ENCODE results near the gene CELSR1. TPM values are rescaled to one million over a fixed set of nuclear protein-coding genes. Genes with fewer than 3 reads are reported as not detected.

CELSR1 gene
- total RNA-seq, 1 donor = 1.3 TPM

- no peak for DNase-seq (ENCODE audit: low read depth in 2 of 3, low spot score in 2 of 3)
These were observed 86.4 kb downstream of the CELSR1 start for GRCh38 chr22:46450931-46451561.

DNA sequence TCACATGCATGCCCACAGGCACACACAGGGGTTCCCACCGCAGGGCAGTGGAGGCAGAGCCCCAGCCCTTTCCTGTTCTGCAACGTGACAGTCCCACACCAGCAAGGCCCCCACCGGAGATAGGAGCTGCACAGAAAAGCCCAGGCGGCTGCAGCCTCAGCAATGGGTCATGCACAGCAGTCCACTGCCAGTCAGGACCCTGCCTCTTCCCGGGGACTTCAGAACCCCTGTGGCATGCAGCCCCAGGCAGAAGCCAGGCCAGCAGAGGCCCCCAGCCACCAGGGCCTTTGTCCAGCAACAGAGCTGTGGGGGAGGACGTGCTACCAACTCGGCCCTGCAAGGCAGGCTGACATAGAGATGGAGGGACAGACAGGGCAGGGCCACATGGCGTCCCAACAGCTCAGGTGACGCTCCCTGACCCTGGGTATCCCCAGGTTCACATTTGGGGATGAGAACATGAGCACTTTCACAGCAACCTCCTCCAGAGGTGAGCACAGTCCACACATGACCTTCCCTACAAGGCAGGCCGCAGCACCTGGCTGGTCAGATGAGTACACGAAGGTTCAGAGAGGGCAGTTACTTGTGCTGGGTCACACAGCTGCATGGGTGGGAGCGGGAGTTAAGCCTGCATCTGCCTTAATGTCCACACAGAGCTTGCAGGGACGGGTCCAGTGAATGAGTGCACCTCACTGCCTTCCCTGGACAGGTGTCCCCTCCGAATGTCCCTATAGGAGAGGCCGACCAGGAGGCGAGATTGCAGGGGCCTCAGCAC, 87.3 kb downstream of the CELSR1 start:
- no peak for DNase-seq (ENCODE audit: low read depth in 2 of 3, low spot score in 2 of 3)

- no peak for DNase-seq (ENCODE audit: low read depth in 2 of 3, low spot score in 2 of 3)
These were observed 88.2 kb downstream of the CELSR1 start for GRCh38 chr22:46449116-46449691.

GRCh38 chr22:46448333-46448732, 89.1 kb downstream of the CELSR1 start:
- no peak for DNase-seq (ENCODE audit: low read depth in 2 of 3, low spot score in 2 of 3)

- no peak for DNase-seq (ENCODE audit: low read depth in 2 of 3, low spot score in 2 of 3)
These were observed 89.5 kb downstream of the CELSR1 start for GRCh38 chr22:46447906-46448305.

- no peak for DNase-seq (ENCODE audit: low read depth in 2 of 3, low spot score in 2 of 3)
These were observed 90.6 kb downstream of the CELSR1 start for GRCh38 chr22:46446799-46447198.

- no peak for DNase-seq (ENCODE audit: low read depth in 2 of 3, low spot score in 2 of 3)
These were observed 91.5 kb downstream of the CELSR1 start for GRCh38 chr22:46445771-46446420.

- no peak for DNase-seq (ENCODE audit: low read depth in 2 of 3, low spot score in 2 of 3)
These were observed 93.0 kb downstream of the CELSR1 start for GRCh38 chr22:46444390-46444854.

- DNase-seq (ENCODE audit: low read depth in 2 of 3, low spot score in 2 of 3) = no peak
These were observed 93.5 kb downstream of the CELSR1 start for GRCh38 chr22:46443850-46444389.

DNA sequence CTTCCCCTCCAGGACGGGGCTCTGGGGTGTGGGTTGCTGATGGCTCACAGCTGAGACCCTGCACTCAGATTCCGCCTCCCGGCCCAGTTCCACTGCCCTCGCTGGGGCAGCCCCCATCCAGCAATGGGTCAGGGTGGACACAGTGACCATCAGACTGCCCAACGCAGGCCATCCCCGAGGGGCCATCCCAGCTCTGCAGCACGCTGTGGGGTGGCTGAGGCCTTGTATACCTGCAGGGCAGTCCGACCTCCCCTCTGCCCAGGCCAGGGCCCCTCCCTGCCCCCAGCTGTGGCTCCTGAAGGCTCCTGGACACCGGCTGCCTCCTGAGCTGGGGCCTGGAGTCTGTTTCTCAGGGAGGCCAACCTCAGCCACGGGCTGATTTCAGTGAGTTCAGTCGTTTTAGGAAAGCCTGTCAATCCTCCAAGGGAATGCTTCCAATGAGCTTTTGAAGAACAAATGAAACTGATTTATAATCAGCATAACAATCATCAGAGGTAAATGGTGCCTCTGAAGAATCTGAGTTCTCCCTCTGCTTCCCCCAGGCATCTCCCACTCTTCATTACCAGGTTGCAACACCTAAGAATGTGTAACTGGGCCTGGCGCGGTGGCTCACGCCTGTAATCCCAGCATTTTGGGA, 95.1 kb downstream of the CELSR1 start:
- DNase-seq (ENCODE audit: low read depth in 2 of 3, low spot score in 2 of 3) = no peak

- DNase-seq (ENCODE audit: low read depth in 2 of 3, low spot score in 2 of 3) = no peak
These were observed 97.6 kb downstream of the CELSR1 start for GRCh38 chr22:46439576-46440465.

DNA sequence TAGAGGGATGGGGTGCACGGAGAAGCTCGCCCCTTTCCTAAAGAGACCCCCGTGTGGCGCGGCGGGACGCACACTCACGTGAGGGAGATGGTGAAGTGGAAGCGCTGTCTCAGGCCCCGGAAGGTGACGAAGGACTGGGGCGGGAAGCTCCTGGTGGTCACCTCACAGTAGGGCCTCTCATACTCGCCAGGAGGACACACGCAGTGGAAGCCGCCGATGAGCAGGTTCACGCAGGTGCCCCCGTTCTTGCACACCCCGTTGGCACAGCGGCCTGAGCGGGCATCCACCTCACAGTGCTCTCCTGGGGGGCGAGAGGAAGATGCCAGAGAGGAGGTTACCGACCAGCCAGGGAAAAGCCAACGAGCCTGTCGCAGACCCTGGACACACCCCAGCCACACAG, 98.3 kb downstream of the CELSR1 start:
- DNase-seq (ENCODE audit: low read depth in 2 of 3, low spot score in 2 of 3) = no peak

DNA sequence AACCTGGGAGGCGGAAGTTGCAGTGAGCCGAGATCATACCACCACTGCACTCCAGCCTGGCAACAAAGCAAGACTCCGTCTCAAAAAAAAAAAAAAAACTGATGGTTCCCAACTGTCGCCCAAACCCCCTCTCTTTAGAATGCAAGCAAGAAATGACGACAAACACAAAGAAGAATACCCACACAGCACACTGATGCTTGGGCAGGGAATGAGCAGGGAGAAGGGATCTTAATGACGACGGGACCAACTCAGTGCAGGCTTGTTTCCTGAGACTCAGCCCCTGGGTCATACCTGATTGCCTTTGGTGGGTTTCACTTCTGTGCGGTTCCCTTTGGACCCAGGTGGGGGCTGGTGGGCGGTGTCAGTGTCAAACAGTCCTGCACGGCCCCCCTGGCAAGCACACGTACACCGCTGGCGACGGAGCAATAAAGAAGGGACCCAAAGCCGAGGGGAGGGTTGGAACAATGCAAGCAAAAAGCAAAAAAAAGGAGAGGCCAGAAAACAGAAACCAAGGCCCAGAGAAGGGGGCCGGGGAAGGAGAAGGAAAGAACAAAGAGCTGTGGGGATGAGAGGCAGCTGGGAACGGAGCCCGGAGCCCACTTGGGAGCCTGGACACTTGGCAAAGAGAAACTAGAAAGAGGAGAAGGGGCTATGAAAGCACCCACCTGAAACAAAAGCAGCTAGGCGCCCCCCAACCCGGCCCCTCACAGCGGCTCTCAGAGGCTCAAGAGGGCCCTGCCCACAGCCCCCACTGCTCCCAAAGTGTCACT, 99.6 kb downstream of the CELSR1 start:
- no peak for DNase-seq (ENCODE audit: low read depth in 2 of 3, low spot score in 2 of 3)

DNA sequence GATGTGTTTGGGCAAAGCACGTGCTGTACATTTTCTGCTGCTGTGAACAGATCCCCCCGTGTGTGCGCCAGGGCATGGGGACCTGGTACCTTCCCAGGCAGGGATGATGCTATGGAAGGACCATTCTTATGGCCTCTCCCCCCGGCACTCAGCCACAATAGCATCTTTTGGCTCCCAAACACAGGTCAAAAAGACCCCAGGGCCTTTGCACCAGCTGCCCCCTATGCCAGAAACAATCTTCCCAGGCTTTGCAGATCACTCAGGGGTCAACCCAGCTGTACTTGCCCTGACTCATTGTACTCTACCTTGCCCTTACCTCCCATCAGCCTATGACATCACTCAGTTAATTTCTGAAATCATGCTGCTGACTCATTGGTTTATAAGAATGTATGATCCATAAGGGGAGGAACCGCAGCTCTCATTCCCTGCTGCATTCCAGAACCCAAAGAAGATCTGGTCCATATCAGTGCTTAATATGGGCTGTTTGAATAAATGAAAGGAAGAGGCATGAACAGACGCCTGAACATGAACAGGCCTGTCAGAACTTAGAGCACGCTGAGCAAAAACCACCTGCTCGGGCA, 100.7 kb downstream of the CELSR1 start:
- DNase-seq (ENCODE audit: low read depth in 2 of 3, low spot score in 2 of 3) = no peak

- DNase-seq (ENCODE audit: low read depth in 2 of 3, low spot score in 2 of 3) = peak in 1 of 3 donors; percentile 7
These were observed 104.1 kb downstream of the CELSR1 start for GRCh38 chr22:46433318-46433717.

GRCh38 chr22:46432164-46433068, 105.0 kb downstream of the CELSR1 start:
- peak; percentile 16 to 78 (median 55) for DNase-seq (ENCODE audit: low read depth in 2 of 3, low spot score in 2 of 3)
